HepG2 (cell line): ENCODE data around the gene EDAR. TPM values are rescaled to one million over a fixed set of nuclear protein-coding genes. Genes with fewer than 3 reads are reported as not detected.

Experiments
- ATAC-seq: fragments of 200-7000 bp; cut with Tn5 transposase; 3 replicates; pipeline ENCODE4 v1.9.1; 2020; ENCODE audit warnings: mild to moderate bottlenecking, moderate library complexity
- BruUV-seq: library from RNA; stranded (reverse); fragments of 400-500 nt; replicated peaks from 2 replicates; lab custom pipeline; 2021; lab: Mats Ljungman, UMichigan
- CTCF ChIA-PET: fragments of 300-600 bp; formaldehyde crosslinking; extraction: SDS; loops from one replicate; lab custom pipeline; 2021; ENCODE audit warnings: low total read pairs, inconsistent platforms, low intra/inter-chr PET ratio; lab: Yijun Ruan, JAX
- POLR2A ChIA-PET: fragments of 350-600 bp; sonication (Branson Sonifier 250); formaldehyde crosslinking; loops from one replicate; lab custom pipeline; 2020; ENCODE audit warnings: antibody characterized with exemption, inconsistent platforms; lab: Yijun Ruan, JAX
- DNase-seq: peaks from one replicate; pipeline ENCODE4 v3.0.0-alpha.2; 2015; ENCODE audit warnings: low spot score
- FAIRE-seq: peaks from 3 replicates; lab custom pipeline; 2011; peaks lifted over from hg19 to GRCh38; lab: Jason Lieb, UNC
- H2AFZ ChIP-seq: one replicate; pipeline ENCODE4 v1.6.1; 2011; ENCODE audit warnings: low read length, inconsistent platforms
- H3K27ac ChIP-seq: fragments of 300-600 bp; 3 replicates; pipeline ENCODE4 v1.8.0; 2011; ENCODE audit warnings: mixed run types, mild to moderate bottlenecking, mixed read lengths, low read length, inconsistent platforms; ENCODE audit not compliant: insufficient read depth; ENCODE audit errors: extremely low read length
- H3K27me3 ChIP-seq, 2 experiments: fragments of 200-600 bp in 1 of 2; 2 replicates in 1 of 2; 3 replicates in 1 of 2; pipeline versions ENCODE4 v1.6.0 to v1.8.0; 2011; ENCODE audit warnings: low read length in 2 of 2, mild to moderate bottlenecking in 2 of 2, moderate library complexity in 2 of 2, inconsistent platforms in 1 of 2; ENCODE audit not compliant: insufficient read depth in 2 of 2, control insufficient read depth in 1 of 2
- H3K36me3 ChIP-seq, 2 experiments: fragments of 200-600 bp in 1 of 2; replicated peaks in 1 of 2; 2 replicates in 1 of 2; 3 replicates in 1 of 2; pipeline versions ENCODE4 v1.5.1 to v1.8.0; 2011; ENCODE audit warnings: low read length in 2 of 2, inconsistent platforms in 1 of 2; ENCODE audit not compliant: insufficient read depth in 2 of 2, control insufficient read depth in 1 of 2
- H3K4me1 ChIP-seq: 2 replicates; pipeline ENCODE4 v1.5.1; 2012; ENCODE audit warnings: low read length, inconsistent platforms; ENCODE audit not compliant: insufficient read depth
- H3K4me2 ChIP-seq: 2 replicates; pipeline ENCODE4 v1.6.0; 2011; ENCODE audit warnings: low read depth, low read length, inconsistent platforms
- H3K4me3 ChIP-seq, 3 experiments: fragments of 200-600 bp in 1 of 3; sonication (generic), shearing (Covaris generic) in 1 of 3; replicated peaks in 1 of 3; 2 replicates each; pipeline ENCODE4 v1.5.1; 2011 to 2016; ENCODE audit warnings: low read length in 3 of 3, inconsistent platforms in 2 of 3, low read depth in 2 of 3, mild to moderate bottlenecking in 2 of 3, control low read depth in 1 of 3, mixed read lengths in 1 of 3; ENCODE audit not compliant: insufficient read depth in 1 of 3
- H3K79me2 ChIP-seq: one replicate; pipeline ENCODE4 v1.6.1; 2011; ENCODE audit warnings: low read length, inconsistent platforms; ENCODE audit not compliant: insufficient read depth
- H3K9ac ChIP-seq: 2 replicates; pipeline ENCODE4 v1.6.0; 2011; ENCODE audit warnings: mild to moderate bottlenecking, low read depth, low read length, inconsistent platforms; ENCODE audit not compliant: insufficient read depth
- H3K9me3 ChIP-seq: 2 replicates; pipeline ENCODE4 v1.5.1; 2012; ENCODE audit warnings: mild to moderate bottlenecking, low read length
- H4K20me1 ChIP-seq: 2 replicates; pipeline ENCODE4 v1.6.0; 2011; ENCODE audit warnings: inconsistent platforms, mild to moderate bottlenecking, low read length, moderate library complexity; ENCODE audit not compliant: insufficient read depth
- BATF2 ChIP-seq: sonication (generic); formaldehyde crosslinking; IDR thresholded peaks from 2 replicates; pipeline ENCODE4 v1.8.0; 2022; ENCODE audit warnings: mild to moderate bottlenecking, missing genetic modification reagents, moderate library complexity
- HCFC1 ChIP-seq: fragments of 150-350 bp; IDR thresholded peaks from 2 replicates; pipeline ENCODE4 v1.6.1; 2014; ENCODE audit warnings: low read depth, low read length
- MEF2D ChIP-seq: sonication (generic); formaldehyde crosslinking; IDR thresholded peaks from 2 replicates; pipeline ENCODE4 v1.5.1; 2020; ENCODE audit warnings: mild to moderate bottlenecking, missing genetic modification reagents
- PCBP2 ChIP-seq: fragments of 200-400 bp; formaldehyde crosslinking; optimal IDR thresholded peaks from 2 replicates; pipeline ENCODE3; 2018; ENCODE audit warnings: low read length, low read depth; ENCODE audit not compliant: poor library complexity, severe bottlenecking
- SMARCE1 ChIP-seq: fragments of 450-650 bp; IDR thresholded peaks from 2 replicates; pipeline ENCODE4 v1.6.1; 2017; ENCODE audit warnings: borderline replicate concordance
- SP140L ChIP-seq: sonication (generic); formaldehyde crosslinking; IDR thresholded peaks from 2 replicates; pipeline ENCODE4 v1.4.0; 2020; ENCODE audit warnings: missing genetic modification reagents, borderline replicate concordance
- STAG1 ChIP-seq: sonication (generic); formaldehyde crosslinking; IDR thresholded peaks from 2 replicates; pipeline ENCODE4 v1.4.0; 2020; ENCODE audit warnings: missing genetic modification reagents
- ZC3H4 ChIP-seq: sonication (generic); formaldehyde crosslinking; IDR thresholded peaks from 2 replicates; pipeline ENCODE4 v1.4.0; 2020; ENCODE audit warnings: missing genetic modification reagents, borderline replicate concordance
- ZFX ChIP-seq: sonication (generic); formaldehyde crosslinking; IDR thresholded peaks from 2 replicates; pipeline ENCODE4 v1.4.0; 2020; ENCODE audit warnings: mild to moderate bottlenecking, low read depth, missing genetic modification reagents, moderate library complexity
- ZKSCAN1 ChIP-seq: fragments of 150-350 bp; IDR thresholded peaks from 2 replicates; pipeline ENCODE4 v1.6.1; 2014; ENCODE audit warnings: low read length
- ZMAT3 ChIP-seq: sonication (generic); formaldehyde crosslinking; conservative IDR thresholded peaks from 2 replicates; pipeline ENCODE4 v1.7.0; 2021; ENCODE audit warnings: missing genetic modification reagents
- ZNF629 ChIP-seq: sonication (generic); formaldehyde crosslinking; conservative IDR thresholded peaks from 2 replicates; pipeline ENCODE4 v1.5.0; 2020; ENCODE audit warnings: missing genetic modification reagents
- ZNF639 ChIP-seq: conservative IDR thresholded peaks from 2 replicates; pipeline ENCODE4 v1.6.1; 2018; ENCODE audit warnings: missing genetic modification reagents
- ZNF766 ChIP-seq: sonication (generic); formaldehyde crosslinking; IDR thresholded peaks from 2 replicates; pipeline ENCODE4 v1.5.0; 2020; ENCODE audit warnings: missing genetic modification reagents, borderline replicate concordance
- WGBS: methylation state at CpG from one replicate; pipeline ENCODE4 v1.1.6; 2017; ENCODE audit warnings: low lambda C conversion rate; 5-methylcytosine and 5-hydroxymethylcytosine counted together
- in situ Hi-C: cut with HindIII; loops from 2 replicates; pipeline ENCODE4 v1.10.0; 2017; ENCODE audit warnings: low pct_unique_long_range_greater_than_20kb; ENCODE audit not compliant: extremely low pct_ligation_motif_present
- intact Hi-C: fragments of 100-400 bp; cut with micrococcal nuclease; formaldehyde crosslinking; loops from one replicate; pipeline ENCODE4 v1.10.0; 2022; ENCODE audit not compliant: unreplicated experiment
- polyA plus RNA-seq, 8 experiments: library from polyadenylated mRNA; depleted of rRNA in 3 of 8; stranded (reverse) in 7 of 8; unstranded in 1 of 8; fragments of >200 nt; fragmentation: Illumina TruSeq in 4 of 8; extraction: Trizol in 4 of 8; gene quantifications; 2 replicates each; pipeline versions ENCODE4 v1.2.1 to v1.2.3, GENCODE V29; 2011 to 2016; ENCODE audit warnings: low read depth in 4 of 8, missing spikeins in 1 of 8, mixed read lengths in 1 of 8; ENCODE audit not compliant: insufficient read depth in 1 of 8
- total RNA-seq, 5 experiments: library from RNA; depleted of rRNA; stranded (reverse); fragments of >200 nt; fragmentation: Illumina TruSeq; extraction: Trizol; gene quantifications; 2 replicates each; pipeline ENCODE4 v1.2.3, GENCODE V29; 2016; ENCODE audit warnings: low read depth in 1 of 5
- TF ChIP-seq, protein P1 (sequence below): sonication (generic); formaldehyde crosslinking; IDR thresholded peaks from 2 replicates; pipeline ENCODE4 v1.4.0; 2020; ENCODE audit warnings: missing genetic modification reagents, mild to moderate bottlenecking, borderline replicate concordance
- TF ChIP-seq, protein P2 (sequence below): sonication (generic); formaldehyde crosslinking; IDR thresholded peaks from 2 replicates; pipeline ENCODE4 v1.4.0; 2020; ENCODE audit warnings: missing genetic modification reagents
- TF ChIP-seq, protein P3 (sequence below): sonication (generic); formaldehyde crosslinking; IDR thresholded peaks from 2 replicates; pipeline ENCODE4 v1.5.0; 2020; ENCODE audit warnings: mild to moderate bottlenecking, missing genetic modification reagents, moderate library complexity

Gene EDAR
- total and polyA plus RNA-seq, 2 of the 13 experiments (the other 11 are each of a cell fraction or from before 2014, with no cell fraction given): not detected

GRCh38 chr2:109028277-109028676 is 39.3 kb upstream of the EDAR start:
- FAIRE-seq: no peak
- DNase-seq: no peak
- Histone ChIP-seq H2AFZ (no peak overlapping the region), H4K20me1 (no peaks in the 10 kb centered on the region), H3K9ac (no peak overlapping the region), H3K79me2 (no peaks in the 10 kb centered on the region), H3K27ac (no peak overlapping the region), H3K4me3 (no peak overlapping the region), H3K9me3 (no peaks in the 10 kb centered on the region), H3K27me3 (peaks cover 0 to 1% of the 10 kb centered on the region in 2 experiments; a peak in 2 of 5 replicates), H3K36me3 (no peaks in the 10 kb centered on the region), H3K4me2 (no peak overlapping the region), H3K4me1 (peaks cover 20% of the 10 kb centered on the region)
- ChIA-PET CTCF (no interaction called here), POLR2A (no interaction called here)
- 36% methylated on average over 4 of the region's 6 CpGs for WGBS
- peak; percentile 86 for ATAC-seq
- TF ChIP-seq PCBP2 (no peak), SP140L (no peak), ZMAT3 (CRISPR knock-in tag) (no peak), BATF2 (CRISPR knock-in tag) (no peak), ZNF629 (CRISPR knock-in tag) (no peak), ZNF766 (no peak), STAG1 (CRISPR knock-in tag) (peak; percentile 43), ZNF639 (CRISPR knock-in tag) (no peak), MEF2D (CRISPR knock-in tag) (no peak), SMARCE1 (no peak), ZC3H4 (no peak), ZKSCAN1 (no peak), HCFC1 (no peak), ZFX (CRISPR knock-in tag) (peak; percentile 26; the same call in 1 of the 2 replicates)
- TF ChIP-seq, protein P1, sequence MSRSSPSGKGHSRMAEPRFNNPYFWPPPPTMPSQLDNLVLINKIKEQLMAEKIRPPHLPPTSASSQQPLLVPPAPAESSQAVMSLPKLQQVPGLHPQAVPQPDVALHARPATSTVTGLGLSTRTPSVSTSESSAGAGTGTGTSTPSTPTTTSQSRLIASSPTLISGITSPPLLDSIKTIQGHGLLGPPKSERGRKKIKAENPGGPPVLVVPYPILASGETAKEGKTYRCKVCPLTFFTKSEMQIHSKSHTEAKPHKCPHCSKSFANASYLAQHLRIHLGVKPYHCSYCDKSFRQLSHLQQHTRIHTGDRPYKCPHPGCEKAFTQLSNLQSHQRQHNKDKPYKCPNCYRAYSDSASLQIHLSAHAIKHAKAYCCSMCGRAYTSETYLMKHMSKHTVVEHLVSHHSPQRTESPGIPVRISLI (CRISPR knock-in tag): no peak
- TF ChIP-seq, protein P2, sequence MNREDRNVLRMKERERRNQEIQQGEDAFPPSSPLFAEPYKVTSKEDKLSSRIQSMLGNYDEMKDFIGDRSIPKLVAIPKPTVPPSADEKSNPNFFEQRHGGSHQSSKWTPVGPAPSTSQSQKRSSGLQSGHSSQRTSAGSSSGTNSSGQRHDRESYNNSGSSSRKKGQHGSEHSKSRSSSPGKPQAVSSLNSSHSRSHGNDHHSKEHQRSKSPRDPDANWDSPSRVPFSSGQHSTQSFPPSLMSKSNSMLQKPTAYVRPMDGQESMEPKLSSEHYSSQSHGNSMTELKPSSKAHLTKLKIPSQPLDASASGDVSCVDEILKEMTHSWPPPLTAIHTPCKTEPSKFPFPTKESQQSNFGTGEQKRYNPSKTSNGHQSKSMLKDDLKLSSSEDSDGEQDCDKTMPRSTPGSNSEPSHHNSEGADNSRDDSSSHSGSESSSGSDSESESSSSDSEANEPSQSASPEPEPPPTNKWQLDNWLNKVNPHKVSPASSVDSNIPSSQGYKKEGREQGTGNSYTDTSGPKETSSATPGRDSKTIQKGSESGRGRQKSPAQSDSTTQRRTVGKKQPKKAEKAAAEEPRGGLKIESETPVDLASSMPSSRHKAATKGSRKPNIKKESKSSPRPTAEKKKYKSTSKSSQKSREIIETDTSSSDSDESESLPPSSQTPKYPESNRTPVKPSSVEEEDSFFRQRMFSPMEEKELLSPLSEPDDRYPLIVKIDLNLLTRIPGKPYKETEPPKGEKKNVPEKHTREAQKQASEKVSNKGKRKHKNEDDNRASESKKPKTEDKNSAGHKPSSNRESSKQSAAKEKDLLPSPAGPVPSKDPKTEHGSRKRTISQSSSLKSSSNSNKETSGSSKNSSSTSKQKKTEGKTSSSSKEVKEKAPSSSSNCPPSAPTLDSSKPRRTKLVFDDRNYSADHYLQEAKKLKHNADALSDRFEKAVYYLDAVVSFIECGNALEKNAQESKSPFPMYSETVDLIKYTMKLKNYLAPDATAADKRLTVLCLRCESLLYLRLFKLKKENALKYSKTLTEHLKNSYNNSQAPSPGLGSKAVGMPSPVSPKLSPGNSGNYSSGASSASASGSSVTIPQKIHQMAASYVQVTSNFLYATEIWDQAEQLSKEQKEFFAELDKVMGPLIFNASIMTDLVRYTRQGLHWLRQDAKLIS (CRISPR knock-in tag): no peak
- TF ChIP-seq, protein P3, sequence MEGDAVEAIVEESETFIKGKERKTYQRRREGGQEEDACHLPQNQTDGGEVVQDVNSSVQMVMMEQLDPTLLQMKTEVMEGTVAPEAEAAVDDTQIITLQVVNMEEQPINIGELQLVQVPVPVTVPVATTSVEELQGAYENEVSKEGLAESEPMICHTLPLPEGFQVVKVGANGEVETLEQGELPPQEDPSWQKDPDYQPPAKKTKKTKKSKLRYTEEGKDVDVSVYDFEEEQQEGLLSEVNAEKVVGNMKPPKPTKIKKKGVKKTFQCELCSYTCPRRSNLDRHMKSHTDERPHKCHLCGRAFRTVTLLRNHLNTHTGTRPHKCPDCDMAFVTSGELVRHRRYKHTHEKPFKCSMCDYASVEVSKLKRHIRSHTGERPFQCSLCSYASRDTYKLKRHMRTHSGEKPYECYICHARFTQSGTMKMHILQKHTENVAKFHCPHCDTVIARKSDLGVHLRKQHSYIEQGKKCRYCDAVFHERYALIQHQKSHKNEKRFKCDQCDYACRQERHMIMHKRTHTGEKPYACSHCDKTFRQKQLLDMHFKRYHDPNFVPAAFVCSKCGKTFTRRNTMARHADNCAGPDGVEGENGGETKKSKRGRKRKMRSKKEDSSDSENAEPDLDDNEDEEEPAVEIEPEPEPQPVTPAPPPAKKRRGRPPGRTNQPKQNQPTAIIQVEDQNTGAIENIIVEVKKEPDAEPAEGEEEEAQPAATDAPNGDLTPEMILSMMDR (CRISPR knock-in tag): peak; percentile 53
- no TSS peak for BruUV-seq
- in situ Hi-C loops (no loop called here), intact Hi-C loops (no loop called here)
